Heart left ventricle (tissue), 16 donors: ENCODE data around the gene S100A9. TPM values are rescaled to one million over a fixed set of nuclear protein-coding genes. Genes with fewer than 3 reads are reported as not detected.

Source experiments
- ATAC-seq, 4 donors: fragments of 200-7000 bp; cut with Tn5 transposase; one replicate each; pipeline ENCODE4 v1.9.1; 2020 to 2022; ENCODE audit warnings: moderate library complexity in 4 of 4, mild to moderate bottlenecking in 3 of 4, moderate number of reproducible peaks in 1 of 4
- DNase-seq, 5 donors: peaks; one replicate each; pipeline ENCODE4 v3.0.0-alpha.2; 2020
- H3K27ac ChIP-seq, 12 donors: fragments of 200-600 bp; sonication (generic) in 4 of 12; one replicate each; pipeline versions ENCODE4 v1.5.0 to v1.8.0; 2016 to 2022; ENCODE audit warnings: mild to moderate bottlenecking in 2 of 12
- H3K27me3 ChIP-seq, 9 donors: fragments of 200-600 bp; sonication (generic) in 2 of 9; one replicate each; pipeline versions ENCODE4 v1.5.1 to v1.8.0; 2016 to 2022; ENCODE audit warnings: mild to moderate bottlenecking in 3 of 9
- H3K36me3 ChIP-seq, 9 donors: fragments of 200-600 bp; sonication (generic) in 2 of 9; one replicate each; pipeline versions ENCODE4 v1.5.0 to v1.8.0; 2018 to 2022; ENCODE audit warnings: mild to moderate bottlenecking in 2 of 9
- H3K4me1 ChIP-seq, 12 donors: fragments of 200-600 bp; sonication (generic) in 4 of 12; one replicate each; pipeline versions ENCODE4 v1.5.0 to v1.8.0; 2016 to 2022; ENCODE audit warnings: mild to moderate bottlenecking in 3 of 12
- H3K4me3 ChIP-seq, 12 donors: fragments of 200-600 bp; sonication (generic) in 4 of 12; one replicate each; pipeline versions ENCODE4 v1.5.0 to v1.8.0; 2017 to 2022; ENCODE audit warnings: mild to moderate bottlenecking in 9 of 12, moderate library complexity in 4 of 12
- H3K9me3 ChIP-seq, 12 donors: fragments of 200-600 bp; sonication (generic) in 4 of 12; one replicate each; pipeline versions ENCODE4 v1.5.0 to v1.8.0; 2016 to 2022; ENCODE audit warnings: mild to moderate bottlenecking in 1 of 12
- POLR2A ChIP-seq, 2 donors: fragments of 450-650 bp; IDR thresholded peaks; one replicate each; pipeline ENCODE4 v1.6.1; 2017; ENCODE audit warnings: antibody characterized with exemption in 2 of 2, mild to moderate bottlenecking in 2 of 2, moderate library complexity in 2 of 2
- WGBS, 4 donors: extraction: QIAGEN DNeasy Blood & Tissue Kit in 2 of 4; methylation state at CpG; one replicate each; pipeline versions ENCODE4 v1.1.5 to v1.1.7; 2013 to 2018; 5-methylcytosine and 5-hydroxymethylcytosine counted together
- intact Hi-C, 10 donors: fragments of 100-400 bp; cut with DNase I; formaldehyde crosslinking; loops; one replicate each; pipeline versions ENCODE4 v1.11.1 to v1.14.2; 2022
- polyA plus RNA-seq, 2 donors: library from polyadenylated mRNA; stranded (reverse); fragments of 200-250 nt; gene quantifications; one replicate each; pipeline ENCODE4 v1.2.3, GENCODE V29; 2013
- total RNA-seq, 9 donors: library from RNA; depleted of rRNA in 2 of 9; stranded (reverse); fragments of >200 nt in 2 of 9; fragmentation: NEBNext Ultra II Directional in 3 of 9; extraction: Animal tissue kit (Norgen Biotek cat#: 25700) in 3 of 9; gene quantifications; one replicate each; pipeline versions ENCODE4 v1.1.0 to v1.2.4, GENCODE V29; 2016 to 2023
- TF ChIP-seq, protein P1 (sequence below), 12 donors: fragments of 200-600 bp; sonication (generic) in 4 of 12; IDR thresholded peaks; one replicate each; pipeline versions ENCODE4 v1.5.0 to v1.8.0; 2018 to 2022; ENCODE audit warnings: antibody characterized with exemption in 12 of 12, mild to moderate bottlenecking in 5 of 12
- donor health status: ischemic (EF 13 %, LVEDD 7.1; RV severe dilation, severe dysfunction).
- donor health status: healthy with polysubstance abuse.
- donor health status: DM: no; HTN: yes; CAD: no.
- donor health status: DM: no; HTN: no; CAD: no.
- donor health status: ischemic (EF 25% LVEDD 6.9; RV normal size, moderate dysfunction).
- donor health status: ischemic (EF 25% LVEDD 5.7; RV mildly dilated, moderate dysfunction).
- donor health status: healthy.
- donor health status: DM: yes; HTN: yes; CAD: no.
- donor health status: ischemic (EF 35%, LVEDD 5.7; RV mildly dilated, moderate dysfunction).
- donor health status: nonischemic (EF 11% LVEDD 7.7; RV severe dilation, severe dysfunction).
- donor health status: DM: yes; HTN: yes; CAD: no.
- donor health status: PGD.
- donor health status: ischemic (EF 29% LVEDD 5.4; RV normal size, mild dysfunction).
- donor health status: nonischemic (EF 23%, LVEDD 6.1; RV moderate dilation, normal function).

The S100A9 gene
- total and polyA plus RNA-seq, 11 donors: 5.7 to 350 (median 76.2) TPM

DNA sequence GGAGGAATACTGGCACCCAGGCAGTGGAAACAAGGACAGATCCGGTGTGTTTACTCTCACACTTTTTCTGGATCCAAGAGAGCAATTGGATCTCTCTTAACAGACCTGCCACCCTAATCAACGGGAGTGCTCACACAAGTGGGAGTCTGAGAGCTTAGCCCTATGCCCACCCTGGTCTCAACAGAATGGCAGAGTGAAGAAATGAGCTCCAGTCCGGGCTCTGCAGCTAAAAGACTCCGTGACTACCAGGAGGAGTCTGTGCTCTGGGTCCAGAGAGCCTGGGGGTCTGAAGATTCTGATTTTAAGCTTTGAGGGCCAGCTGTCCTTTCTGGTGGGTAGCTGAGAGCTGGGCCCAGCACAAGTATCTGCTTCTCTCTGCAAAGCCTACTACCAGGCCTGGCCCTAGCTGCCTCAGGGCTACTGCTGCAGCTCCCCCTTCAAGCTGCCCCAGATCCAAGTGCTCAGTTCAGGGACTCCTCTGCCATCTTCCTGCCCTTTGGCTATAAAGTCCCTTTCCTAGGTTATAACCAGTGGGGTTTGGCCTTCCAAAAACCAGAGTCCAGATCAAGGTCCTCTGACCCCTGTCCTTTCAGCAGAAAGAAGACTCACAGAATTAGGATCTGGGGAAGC is 3.9 kb downstream of the S100A9 start:
- intact Hi-C loops: no loop called here
- Histone ChIP-seq H3K27me3 (no peaks in the 10 kb centered on the region), H3K4me1 (peaks cover 0 to 68% (median 0%) of the 10 kb centered on the region in 12 donors), H3K9me3 (no peaks in the 10 kb centered on the region), H3K27ac (peak overlapping the region in 1 of 12 donors; percentile 92), H3K36me3 (no peaks in the 10 kb centered on the region), H3K4me3 (no peak overlapping the region)
- WGBS, 4 donors: 67 to 88% (median 82%) methylated on average over 3 to 4 of the region's 4 CpGs
- DNase-seq (no peak), ATAC-seq (no peak)
- TF ChIP-seq, protein P1, sequence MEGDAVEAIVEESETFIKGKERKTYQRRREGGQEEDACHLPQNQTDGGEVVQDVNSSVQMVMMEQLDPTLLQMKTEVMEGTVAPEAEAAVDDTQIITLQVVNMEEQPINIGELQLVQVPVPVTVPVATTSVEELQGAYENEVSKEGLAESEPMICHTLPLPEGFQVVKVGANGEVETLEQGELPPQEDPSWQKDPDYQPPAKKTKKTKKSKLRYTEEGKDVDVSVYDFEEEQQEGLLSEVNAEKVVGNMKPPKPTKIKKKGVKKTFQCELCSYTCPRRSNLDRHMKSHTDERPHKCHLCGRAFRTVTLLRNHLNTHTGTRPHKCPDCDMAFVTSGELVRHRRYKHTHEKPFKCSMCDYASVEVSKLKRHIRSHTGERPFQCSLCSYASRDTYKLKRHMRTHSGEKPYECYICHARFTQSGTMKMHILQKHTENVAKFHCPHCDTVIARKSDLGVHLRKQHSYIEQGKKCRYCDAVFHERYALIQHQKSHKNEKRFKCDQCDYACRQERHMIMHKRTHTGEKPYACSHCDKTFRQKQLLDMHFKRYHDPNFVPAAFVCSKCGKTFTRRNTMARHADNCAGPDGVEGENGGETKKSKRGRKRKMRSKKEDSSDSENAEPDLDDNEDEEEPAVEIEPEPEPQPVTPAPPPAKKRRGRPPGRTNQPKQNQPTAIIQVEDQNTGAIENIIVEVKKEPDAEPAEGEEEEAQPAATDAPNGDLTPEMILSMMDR (IDR thresholded peaks at IDR 0.05): no peak
- no peak for TF ChIP-seq POLR2A (IDR thresholded peaks at IDR 0.05)

DNA sequence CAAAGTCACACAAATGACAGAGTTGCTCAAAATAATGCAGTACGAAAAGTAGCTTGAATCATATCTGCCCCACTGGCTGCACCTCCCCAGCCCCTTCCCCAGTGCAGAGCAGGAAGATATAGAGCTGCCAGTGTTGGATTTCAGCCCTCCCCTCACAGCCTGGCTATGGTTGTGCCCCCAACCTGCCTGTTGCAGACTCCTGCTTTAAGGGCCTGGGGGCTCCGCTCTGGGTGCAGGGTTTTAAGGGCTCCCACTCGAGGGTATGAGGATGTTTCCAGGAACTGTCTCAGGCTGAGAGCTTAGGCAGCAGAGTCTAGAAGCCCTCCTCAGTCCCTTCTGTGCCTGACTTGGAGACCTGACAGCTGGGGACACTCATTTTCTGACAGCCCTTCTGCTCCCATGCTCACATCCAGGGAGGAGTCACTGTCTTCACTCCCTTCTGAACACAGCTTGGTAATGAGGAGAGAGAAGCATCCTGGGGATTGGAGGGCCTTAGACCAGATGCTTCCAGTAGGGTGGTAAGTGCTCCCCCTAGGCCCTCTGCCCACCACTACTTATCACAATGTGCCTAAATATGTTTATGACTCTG is 4.6 kb downstream of the S100A9 start:
- Histone ChIP-seq H3K9me3 (no peaks in the 10 kb centered on the region), H3K4me1 (peaks cover 0 to 66% (median 0%) of the 10 kb centered on the region in 12 donors), H3K4me3 (no peak overlapping the region), H3K36me3 (no peaks in the 10 kb centered on the region), H3K27me3 (no peaks in the 10 kb centered on the region), H3K27ac (no peak overlapping the region)
- TF ChIP-seq, protein P1 (IDR thresholded peaks at IDR 0.05): no peak
- no peak for TF ChIP-seq POLR2A (IDR thresholded peaks at IDR 0.05)
- ATAC-seq: no peak
- no peak for DNase-seq
- WGBS, 4 donors: 72 to 100% (median 86%) methylated on average over 2 to 3 of the region's 3 CpGs
- intact Hi-C loops: no loop called here

DNA sequence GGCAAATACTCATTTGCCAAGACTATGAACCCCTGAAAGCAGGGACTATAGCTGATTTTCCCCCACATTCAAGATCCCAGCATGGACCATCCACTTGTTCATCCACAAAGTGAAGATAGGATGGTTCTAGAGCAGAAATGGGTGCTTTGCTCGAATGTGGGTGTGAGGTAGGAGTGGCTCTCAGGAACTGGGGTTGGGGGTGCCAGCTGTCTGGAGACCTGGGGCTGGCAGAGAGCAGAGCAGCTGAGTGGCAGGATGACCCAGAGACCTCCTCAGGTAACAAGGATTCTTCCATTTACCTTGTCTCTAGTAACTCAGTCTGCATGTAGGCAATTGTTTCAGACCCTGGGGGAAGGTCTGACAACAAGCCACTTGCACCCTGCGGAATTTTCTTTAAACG is 6.0 kb downstream of the S100A9 start:
- H3K4me3 ChIP-seq: no peak overlapping the region
- no peaks in the 10 kb centered on the region for H3K9me3 ChIP-seq
- peaks cover 0 to 71% (median 0%) of the 10 kb centered on the region in 12 donors for H3K4me1 ChIP-seq
- no peak for ATAC-seq
- no peak for DNase-seq
- intact Hi-C loops: no loop called here
- TF ChIP-seq, protein P1 (IDR thresholded peaks at IDR 0.05): no peak
- TF ChIP-seq POLR2A (IDR thresholded peaks at IDR 0.05): no peak
- H3K27me3 ChIP-seq: no peaks in the 10 kb centered on the region
- no peak overlapping the region for H3K27ac ChIP-seq
- 68 to 82% (median 76%) methylated on average over 3 of the region's 3 CpGs for WGBS, 4 donors
- H3K36me3 ChIP-seq: no peaks in the 10 kb centered on the region

DNA sequence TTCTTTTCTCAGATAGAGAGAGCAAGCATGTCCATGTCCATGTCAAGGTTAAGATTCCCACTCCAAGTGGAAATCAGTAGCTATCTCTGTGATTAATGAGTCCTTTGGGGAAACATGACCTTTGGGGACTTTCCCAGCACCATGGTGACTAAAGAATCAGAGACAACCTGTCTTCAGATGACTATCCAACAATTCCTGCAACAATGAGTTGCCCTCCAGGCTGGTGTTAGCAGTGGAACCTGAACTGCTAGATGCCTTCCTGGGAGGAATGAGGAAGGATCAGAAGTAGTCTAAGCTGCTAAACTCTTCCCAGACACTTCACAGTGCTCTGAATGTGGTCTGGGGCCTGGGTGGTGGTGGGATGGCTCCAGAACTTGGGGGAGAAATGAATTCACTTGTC is 6.5 kb downstream of the S100A9 start:
- no peak overlapping the region for H3K4me3 ChIP-seq
- no peaks in the 10 kb centered on the region for H3K36me3 ChIP-seq
- H3K27me3 ChIP-seq: no peaks in the 10 kb centered on the region
- no peak for DNase-seq
- no peak for ATAC-seq
- H3K27ac ChIP-seq: no peak overlapping the region
- peaks cover 0 to 71% (median 0%) of the 10 kb centered on the region in 12 donors for H3K4me1 ChIP-seq
- intact Hi-C loops: no loop called here
- TF ChIP-seq, protein P1 (IDR thresholded peaks at IDR 0.05): no peak
- TF ChIP-seq POLR2A (IDR thresholded peaks at IDR 0.05): no peak
- no peaks in the 10 kb centered on the region for H3K9me3 ChIP-seq
